GM15510 (cell line): ENCODE results near the gene ST7.

Experiments
- POLR2A ChIP-seq: IDR thresholded peaks from 3 replicates; pipeline ENCODE4 v1.6.1; 2011; ENCODE audit warnings: borderline replicate concordance; ENCODE audit not compliant: insufficient read length; ENCODE audit errors: extremely low read depth

Gene ST7

DNA sequence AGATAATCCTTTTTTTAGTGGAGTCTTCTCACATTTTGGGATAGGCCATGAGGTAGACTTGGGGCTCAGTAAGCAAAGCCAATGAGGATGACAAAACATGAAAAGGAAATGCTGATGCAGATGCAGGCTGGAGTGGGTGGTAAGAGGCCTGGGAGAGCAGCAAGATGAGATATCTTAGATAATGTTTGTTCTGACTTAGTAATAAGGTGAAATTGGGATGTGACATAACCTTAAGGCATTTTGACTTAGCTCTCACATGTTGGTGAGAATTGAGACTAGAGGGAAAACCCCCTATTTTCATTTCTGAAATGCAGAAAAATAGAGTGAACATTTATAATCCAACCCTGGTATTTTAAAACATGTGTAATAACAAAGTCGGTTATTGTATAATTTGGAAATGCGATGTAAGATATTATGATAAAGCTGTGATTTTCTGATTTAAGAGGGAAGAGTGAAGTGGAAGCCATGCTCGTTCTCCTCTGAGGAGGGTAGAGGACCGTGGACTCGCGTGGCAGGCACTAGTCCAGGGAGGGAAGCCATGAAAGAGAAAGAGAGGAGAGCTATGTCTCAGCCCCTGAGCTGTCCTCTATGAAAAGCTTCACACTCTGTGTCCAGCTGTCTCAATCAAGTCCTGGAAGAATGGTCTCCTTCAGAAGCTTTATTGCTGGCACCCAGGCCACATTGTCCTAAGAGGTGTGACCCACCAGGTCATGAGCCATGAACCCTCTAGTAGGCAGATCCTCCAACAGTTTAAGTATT lies 57.3 kb downstream of the ST7 start:
- no peak for TF ChIP-seq POLR2A

DNA sequence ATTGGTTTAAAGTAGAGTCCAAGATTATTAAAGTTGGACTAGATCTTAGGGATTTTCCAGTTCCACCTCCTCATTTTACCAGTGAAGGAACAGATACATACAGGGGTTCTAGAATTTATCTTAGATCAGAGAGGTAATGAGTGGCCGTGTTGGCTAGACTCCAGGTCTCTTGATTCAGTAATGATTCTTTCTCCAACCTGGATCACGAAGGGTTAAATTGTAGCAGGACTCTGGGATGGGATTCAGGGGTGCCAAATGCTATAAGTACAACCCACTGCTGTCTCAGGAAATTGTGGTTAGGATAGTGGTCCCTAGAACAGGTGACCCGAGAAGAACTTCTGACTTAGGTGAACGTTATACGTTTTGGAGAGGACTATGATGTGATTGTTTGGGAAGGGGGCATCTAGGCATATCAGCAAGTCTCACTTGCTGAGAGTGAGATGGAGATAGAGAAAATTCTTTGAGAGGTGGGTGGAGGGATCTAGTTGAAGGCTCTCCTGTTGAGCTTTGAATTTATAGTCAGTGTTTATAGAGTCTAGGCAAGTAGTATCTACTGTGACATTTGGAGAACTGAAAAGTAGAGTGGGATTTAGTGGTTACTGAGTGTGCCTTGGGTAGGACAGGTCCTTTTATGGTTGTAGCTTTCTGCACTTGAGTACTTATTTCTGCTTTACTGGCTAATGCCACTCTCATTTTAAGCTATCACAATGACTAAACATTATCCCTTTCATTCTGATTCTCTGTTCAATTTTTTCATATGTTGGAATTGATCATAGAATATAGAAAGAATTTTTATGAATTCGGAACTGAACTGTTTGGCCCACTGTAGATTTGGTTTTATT lies 58.3 kb downstream of the ST7 start:
- TF ChIP-seq POLR2A: no peak

DNA sequence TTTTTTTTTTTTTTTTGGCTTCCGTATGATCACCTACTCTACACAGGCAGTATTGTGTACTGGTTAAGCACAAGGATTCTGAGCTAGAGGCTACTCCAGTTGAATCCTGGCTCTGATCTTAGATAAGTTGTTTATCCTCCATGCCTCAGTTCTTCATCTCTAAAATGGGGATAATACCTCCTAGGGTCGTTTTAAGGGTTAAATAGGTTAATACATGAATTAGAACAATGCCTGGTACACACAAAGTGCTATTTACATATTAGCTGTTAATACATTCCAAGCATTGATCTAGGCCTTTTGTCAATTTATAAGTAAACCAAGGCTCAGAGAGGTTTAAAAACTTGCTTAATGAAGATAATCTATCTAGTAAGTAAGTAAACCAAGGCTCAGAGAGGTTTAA lies 59.0 kb downstream of the ST7 start:
- TF ChIP-seq POLR2A: no peak

GRCh38 chr7:117012696-117013095 lies 59.4 kb downstream of the ST7 start:
- TF ChIP-seq POLR2A: no peak

DNA sequence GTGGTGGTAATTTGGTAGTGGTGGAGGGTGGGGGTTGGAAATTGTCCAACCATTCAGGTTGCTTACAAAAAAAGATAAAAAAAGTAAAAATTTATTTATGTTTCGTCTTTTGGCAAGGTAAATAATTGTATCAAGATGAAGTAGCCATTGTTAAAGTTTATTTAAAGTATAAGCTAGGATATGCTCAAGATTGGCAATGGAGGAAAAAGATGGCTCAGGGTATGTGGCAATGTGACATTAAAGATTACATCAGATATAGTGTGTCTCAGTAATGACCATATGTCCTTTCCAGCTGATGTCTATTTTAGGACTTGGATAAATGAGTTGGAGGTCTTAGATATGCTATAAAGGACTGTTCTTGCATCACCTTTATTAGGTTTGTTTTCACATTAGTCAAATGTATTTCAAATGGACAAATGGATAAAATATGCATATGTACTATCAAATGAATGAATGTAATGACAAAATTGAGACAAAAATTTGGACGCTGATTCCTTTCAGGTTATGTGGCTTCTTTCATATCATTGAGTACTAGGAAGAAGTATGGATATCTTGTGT lies 60.9 kb downstream of the ST7 start:
- TF ChIP-seq POLR2A: no peak

- TF ChIP-seq POLR2A: peak; percentile 34
Measured at GRCh38 chr7:117014673-117015133, 61.4 kb downstream of the ST7 start.

GRCh38 chr7:117015258-117016184 lies 62.2 kb downstream of the ST7 start:
- TF ChIP-seq POLR2A: no peak

GRCh38 chr7:117017017-117017451 lies 63.7 kb downstream of the ST7 start:
- TF ChIP-seq POLR2A: no peak

DNA sequence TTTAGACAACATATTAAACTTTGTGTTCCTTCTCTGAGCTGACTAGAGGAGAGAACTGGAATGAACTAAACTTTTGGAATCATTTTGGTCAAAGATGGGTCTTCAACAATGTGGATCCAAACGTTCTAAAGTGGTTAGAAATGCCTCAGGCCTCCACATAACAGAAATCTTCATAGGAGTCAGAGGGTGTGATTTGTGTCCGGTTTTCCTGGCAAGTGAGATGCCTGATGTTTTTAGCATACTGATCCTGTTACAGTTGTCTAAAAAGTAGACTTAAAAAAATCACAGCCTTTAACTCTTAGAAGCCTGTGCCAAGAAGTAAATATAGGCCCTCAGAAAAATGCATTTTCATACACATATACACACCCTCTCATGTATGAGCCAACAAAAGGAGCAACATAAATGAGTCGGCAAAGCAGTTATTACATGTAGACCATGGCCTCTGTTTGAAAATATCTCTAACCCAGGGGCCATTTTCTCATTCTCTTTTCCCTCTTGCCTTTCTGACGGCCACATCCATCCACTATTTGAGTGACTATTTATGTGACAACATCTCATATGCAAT lies 64.5 kb downstream of the ST7 start:
- no peak for TF ChIP-seq POLR2A

DNA sequence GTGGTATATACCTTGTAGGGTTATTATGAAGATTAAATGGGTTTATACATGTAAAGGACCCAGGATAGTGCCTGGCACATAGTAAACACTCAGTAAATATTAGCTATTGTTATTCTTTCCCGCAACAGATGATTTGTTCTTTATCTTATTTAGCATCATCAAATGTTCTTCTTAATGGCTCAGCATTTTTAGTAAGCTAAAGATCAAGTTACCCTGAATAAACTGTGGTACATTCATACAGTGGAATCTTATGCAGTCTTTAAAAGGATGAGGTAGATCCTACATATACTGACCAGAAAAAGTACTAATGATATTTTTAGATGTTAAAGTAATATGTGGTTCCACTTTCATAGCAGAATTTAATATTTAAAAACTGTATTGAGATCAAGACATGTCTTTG lies 65.4 kb downstream of the ST7 start:
- no peak for TF ChIP-seq POLR2A

- no peak for TF ChIP-seq POLR2A
Measured at GRCh38 chr7:117019287-117019686, 66.0 kb downstream of the ST7 start.

DNA sequence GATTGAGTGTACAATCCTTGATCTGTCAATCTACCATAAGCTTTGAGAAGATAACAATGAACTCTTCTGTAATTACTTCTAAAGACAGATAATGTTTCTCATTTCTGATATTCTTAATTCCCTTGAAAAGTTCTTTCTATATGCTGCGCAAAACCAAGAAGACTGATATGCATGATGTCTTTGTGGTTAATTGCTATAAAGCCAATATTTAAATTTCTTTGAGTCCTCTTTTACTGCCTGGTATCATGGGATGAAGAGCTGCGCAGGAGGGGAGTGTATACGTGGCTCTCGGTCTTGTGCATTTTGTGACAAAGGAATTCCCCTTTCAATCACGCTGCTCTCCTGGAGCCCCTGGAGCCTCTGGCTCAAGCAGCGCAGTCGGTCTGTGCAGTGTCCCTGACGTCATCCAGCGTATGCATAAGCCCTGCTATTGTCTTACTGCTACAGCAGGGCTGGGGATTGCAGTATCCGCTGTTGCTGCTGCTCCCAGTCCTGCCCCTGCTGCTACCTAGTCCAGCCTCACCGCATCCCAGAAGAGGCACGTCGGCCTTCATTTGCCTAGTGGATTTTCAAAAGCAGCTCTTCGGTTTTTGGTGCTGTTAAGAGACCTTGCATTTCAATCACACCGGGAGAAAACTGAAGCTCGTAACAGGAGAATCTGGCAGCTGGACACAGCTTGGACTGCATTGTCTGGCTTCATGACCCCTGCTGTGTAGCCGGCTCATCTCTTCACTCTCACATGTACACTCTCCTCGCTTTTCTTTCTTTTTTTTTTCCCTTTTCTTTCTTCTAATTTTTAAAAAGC lies 66.7 kb downstream of the ST7 start:
- no peak for TF ChIP-seq POLR2A

- TF ChIP-seq POLR2A: no peak
Measured at GRCh38 chr7:117020591-117020973, 67.3 kb downstream of the ST7 start.
